ENCODE data around the gene EYA4. TPM values are rescaled to one million over a fixed set of nuclear protein-coding genes. Genes with fewer than 3 reads are reported as not detected.

Gene EYA4
- total and polyA plus RNA-seq, 3 experiments from 2014 or later = not detected

GRCh38 chr6:133262804-133263203, 21.6 kb downstream of the EYA4 start:
- Histone ChIP-seq H3K4me1 (ENCODE audit: insufficient read depth, low read length) (no peaks in the 10 kb centered on the region), H3K36me3 (ENCODE audit: insufficient read depth, low read length) (no peaks in the 10 kb centered on the region), H3K27ac (ENCODE audit: low read depth, low read length) (no peak overlapping the region), H3K9me3 (ENCODE audit: low read length) (no peaks in the 10 kb centered on the region), H3K4me3 (ENCODE audit: low read length) (no peak overlapping the region), H3K27me3 (ENCODE audit: insufficient read depth, low read length, poor library complexity, severe bottlenecking) (no peaks in the 10 kb centered on the region)
- Mint-ChIP-seq H3K4me1 (no peaks in the 10 kb centered on the region), H3K27me3 (peaks cover 0 to 1% of the 10 kb centered on the region in 2 donors), H3K27ac (no peak overlapping the region), H3K4me3 (no peak overlapping the region), H3K36me3 (no peaks in the 10 kb centered on the region), H3K9me3 (peaks cover 0 to 4% (median 0%) of the 10 kb centered on the region in 5 donors)
- POLR2A ChIA-PET = no interaction called here
- DNase-seq = no peak
- CTCF ChIA-PET = no interaction called here

DNA sequence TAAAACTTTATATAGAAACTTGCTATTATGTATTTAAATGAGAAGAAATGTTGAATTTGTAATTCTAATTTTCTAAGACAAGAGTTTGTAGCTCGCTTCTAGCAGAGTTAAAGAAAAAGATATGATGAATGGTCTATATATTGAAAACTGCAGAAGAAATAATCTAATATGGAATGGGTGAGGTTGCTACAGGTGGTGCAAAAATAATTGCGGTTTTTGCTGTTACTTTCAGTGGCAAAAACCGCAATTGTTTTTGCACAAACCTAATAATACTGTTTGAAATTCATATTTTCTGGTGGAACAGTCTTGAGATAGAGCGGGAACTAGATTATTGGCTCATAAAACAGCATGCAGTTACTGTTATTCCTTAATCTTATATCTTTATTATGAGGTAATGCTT, 23.9 kb downstream of the EYA4 start:
- H3K9me3 Mint-ChIP-seq = peaks cover 0 to 4% (median 0%) of the 10 kb centered on the region in 5 donors
- no peak overlapping the region for H3K27ac Mint-ChIP-seq
- H3K27ac ChIP-seq (ENCODE audit: low read depth, low read length) = no peak overlapping the region
- H3K4me1 Mint-ChIP-seq = no peaks in the 10 kb centered on the region
- H3K4me3 Mint-ChIP-seq = no peak overlapping the region
- H3K4me3 ChIP-seq (ENCODE audit: low read length) = no peak overlapping the region
- no peaks in the 10 kb centered on the region for H3K9me3 ChIP-seq (ENCODE audit: low read length)
- ChIA-PET CTCF (no interaction called here), POLR2A (no interaction called here)
- H3K27me3 Mint-ChIP-seq = peaks cover 0 to 1% of the 10 kb centered on the region in 2 donors
- H3K36me3 Mint-ChIP-seq = no peaks in the 10 kb centered on the region
- no peak for DNase-seq
- no peaks in the 10 kb centered on the region for H3K27me3 ChIP-seq (ENCODE audit: insufficient read depth, low read length, poor library complexity, severe bottlenecking)
- H3K36me3 ChIP-seq (ENCODE audit: insufficient read depth, low read length) = no peaks in the 10 kb centered on the region
- no peaks in the 10 kb centered on the region for H3K4me1 ChIP-seq (ENCODE audit: insufficient read depth, low read length)

DNA sequence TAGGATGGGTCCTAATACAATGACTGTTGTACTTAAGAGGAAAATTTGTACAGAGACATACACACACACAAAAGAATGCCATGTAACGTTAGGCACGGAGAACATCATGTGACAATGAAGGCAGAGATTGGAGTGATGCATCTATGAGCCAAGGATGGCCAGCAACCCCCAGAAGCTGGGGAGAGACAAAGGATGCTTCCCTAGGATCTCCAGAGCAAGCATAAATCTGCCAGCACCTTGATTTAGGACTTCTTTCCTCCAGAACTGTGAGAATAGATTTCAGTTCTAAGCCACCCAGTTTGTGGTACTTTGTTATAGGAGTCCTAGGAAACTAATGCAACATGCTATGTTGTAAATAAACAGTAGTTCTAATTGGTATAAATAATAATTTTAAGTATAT, 25.0 kb downstream of the EYA4 start:
- Mint-ChIP-seq H3K27me3 (peaks cover 0 to 1% of the 10 kb centered on the region in 2 donors), H3K4me3 (no peak overlapping the region), H3K9me3 (peaks cover 0 to 4% (median 0%) of the 10 kb centered on the region in 5 donors), H3K4me1 (no peaks in the 10 kb centered on the region), H3K27ac (no peak overlapping the region), H3K36me3 (no peaks in the 10 kb centered on the region)
- no peak overlapping the region for H3K27ac ChIP-seq (ENCODE audit: low read depth, low read length)
- H3K36me3 ChIP-seq (ENCODE audit: insufficient read depth, low read length) = no peaks in the 10 kb centered on the region
- no peak overlapping the region for H3K4me3 ChIP-seq (ENCODE audit: low read length)
- POLR2A ChIA-PET = no interaction called here
- H3K27me3 ChIP-seq (ENCODE audit: insufficient read depth, low read length, poor library complexity, severe bottlenecking) = no peaks in the 10 kb centered on the region
- CTCF ChIA-PET = no interaction called here
- H3K4me1 ChIP-seq (ENCODE audit: insufficient read depth, low read length) = no peaks in the 10 kb centered on the region
- no peak for DNase-seq
- no peaks in the 10 kb centered on the region for H3K9me3 ChIP-seq (ENCODE audit: low read length)

GRCh38 chr6:133268621-133269020, 27.5 kb downstream of the EYA4 start:
- Histone ChIP-seq H3K27me3 (ENCODE audit: insufficient read depth, low read length, poor library complexity, severe bottlenecking) (no peaks in the 10 kb centered on the region), H3K36me3 (ENCODE audit: insufficient read depth, low read length) (no peaks in the 10 kb centered on the region), H3K9me3 (ENCODE audit: low read length) (no peaks in the 10 kb centered on the region), H3K4me1 (ENCODE audit: insufficient read depth, low read length) (no peaks in the 10 kb centered on the region), H3K27ac (ENCODE audit: low read depth, low read length) (no peak overlapping the region), H3K4me3 (ENCODE audit: low read length) (no peak overlapping the region)
- ChIA-PET POLR2A (no interaction called here), CTCF (no interaction called here)
- peaks cover 0 to 1% of the 10 kb centered on the region in 2 donors for H3K27me3 Mint-ChIP-seq
- no peak overlapping the region for H3K27ac Mint-ChIP-seq
- H3K4me3 Mint-ChIP-seq = no peak overlapping the region
- peaks cover 0 to 5% (median 0%) of the 10 kb centered on the region in 5 donors for H3K9me3 Mint-ChIP-seq
- H3K4me1 Mint-ChIP-seq = no peaks in the 10 kb centered on the region
- H3K36me3 Mint-ChIP-seq = no peaks in the 10 kb centered on the region
- DNase-seq = no peak

DNA sequence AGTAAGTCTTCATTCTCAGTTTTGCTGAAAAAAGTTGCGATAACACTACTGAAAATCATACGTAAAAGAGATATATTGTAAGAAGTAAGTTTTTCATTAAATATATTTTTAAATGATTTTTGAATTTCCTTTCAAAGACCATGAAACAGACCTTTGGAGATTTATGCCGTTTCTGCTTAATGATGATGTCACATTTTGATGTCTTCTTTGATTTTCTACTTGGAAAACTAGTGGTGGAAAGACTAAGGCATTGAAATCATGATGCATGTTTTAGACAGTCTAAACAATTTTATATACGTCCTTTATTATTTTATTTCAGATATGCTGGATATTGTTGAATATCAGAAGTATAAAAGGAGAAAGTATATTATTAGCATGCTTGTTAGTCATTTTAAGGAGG, 33.7 kb downstream of the EYA4 start:
- peaks cover 0 to 2% (median 0%) of the 10 kb centered on the region in 5 donors for H3K9me3 Mint-ChIP-seq
- no peaks in the 10 kb centered on the region for H3K4me1 Mint-ChIP-seq
- CTCF ChIA-PET = no interaction called here
- POLR2A ChIA-PET = no interaction called here
- H3K36me3 Mint-ChIP-seq = no peaks in the 10 kb centered on the region
- H3K4me3 Mint-ChIP-seq = no peak overlapping the region
- H3K36me3 ChIP-seq (ENCODE audit: insufficient read depth, low read length) = no peaks in the 10 kb centered on the region
- H3K9me3 ChIP-seq (ENCODE audit: low read length) = no peaks in the 10 kb centered on the region
- no peak for DNase-seq
- no peak overlapping the region for H3K4me3 ChIP-seq (ENCODE audit: low read length)
- H3K4me1 ChIP-seq (ENCODE audit: insufficient read depth, low read length) = no peaks in the 10 kb centered on the region
- H3K27me3 Mint-ChIP-seq = no peaks in the 10 kb centered on the region
- H3K27me3 ChIP-seq (ENCODE audit: insufficient read depth, low read length, poor library complexity, severe bottlenecking) = no peaks in the 10 kb centered on the region
- no peak overlapping the region for H3K27ac ChIP-seq (ENCODE audit: low read depth, low read length)
- H3K27ac Mint-ChIP-seq = no peak overlapping the region

DNA sequence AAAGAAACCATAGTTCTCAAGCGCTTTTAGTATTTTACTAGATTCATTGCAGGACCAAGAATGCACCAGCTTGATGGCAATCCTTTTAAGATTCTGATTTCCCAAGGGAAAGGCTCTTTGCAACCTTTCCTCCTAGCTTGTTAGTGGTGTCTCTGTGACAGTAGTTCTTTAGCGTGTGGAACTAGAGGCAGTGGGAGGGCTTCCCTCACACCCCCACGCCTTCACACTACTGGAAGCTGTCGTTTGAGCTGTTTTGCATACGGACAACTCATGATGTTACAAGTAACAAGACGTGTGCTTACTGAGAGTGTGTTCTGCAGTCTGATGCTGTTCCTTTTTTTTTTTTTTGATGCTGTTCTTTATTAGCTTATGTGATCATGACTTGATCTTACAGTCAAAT, 34.1 kb downstream of the EYA4 start:
- no peak for DNase-seq
- CTCF ChIA-PET = no interaction called here
- no peak overlapping the region for H3K27ac Mint-ChIP-seq
- Histone ChIP-seq H3K9me3 (ENCODE audit: low read length) (no peaks in the 10 kb centered on the region), H3K36me3 (ENCODE audit: insufficient read depth, low read length) (no peaks in the 10 kb centered on the region), H3K4me1 (ENCODE audit: insufficient read depth, low read length) (no peaks in the 10 kb centered on the region), H3K4me3 (ENCODE audit: low read length) (no peak overlapping the region), H3K27ac (ENCODE audit: low read depth, low read length) (no peak overlapping the region), H3K27me3 (ENCODE audit: insufficient read depth, low read length, poor library complexity, severe bottlenecking) (no peaks in the 10 kb centered on the region)
- POLR2A ChIA-PET = no interaction called here
- H3K9me3 Mint-ChIP-seq = peaks cover 0 to 2% (median 0%) of the 10 kb centered on the region in 5 donors
- H3K36me3 Mint-ChIP-seq = no peaks in the 10 kb centered on the region
- H3K4me3 Mint-ChIP-seq = no peak overlapping the region
- no peaks in the 10 kb centered on the region for H3K27me3 Mint-ChIP-seq
- H3K4me1 Mint-ChIP-seq = no peaks in the 10 kb centered on the region

GRCh38 chr6:133277228-133277899, 36.2 kb downstream of the EYA4 start:
- H3K4me3 Mint-ChIP-seq = no peak overlapping the region
- Histone ChIP-seq H3K27me3 (ENCODE audit: insufficient read depth, low read length, poor library complexity, severe bottlenecking) (no peaks in the 10 kb centered on the region), H3K4me1 (ENCODE audit: insufficient read depth, low read length) (no peaks in the 10 kb centered on the region), H3K9me3 (ENCODE audit: low read length) (no peaks in the 10 kb centered on the region), H3K27ac (ENCODE audit: low read depth, low read length) (no peak overlapping the region), H3K36me3 (ENCODE audit: insufficient read depth, low read length) (no peaks in the 10 kb centered on the region), H3K4me3 (ENCODE audit: low read length) (no peak overlapping the region)
- ChIA-PET POLR2A (no interaction called here), CTCF (no interaction called here)
- H3K9me3 Mint-ChIP-seq = peaks cover 0 to 2% (median 0%) of the 10 kb centered on the region in 5 donors
- no peaks in the 10 kb centered on the region for H3K36me3 Mint-ChIP-seq
- no peaks in the 10 kb centered on the region for H3K27me3 Mint-ChIP-seq
- no peak for DNase-seq
- no peak overlapping the region for H3K27ac Mint-ChIP-seq
- no peaks in the 10 kb centered on the region for H3K4me1 Mint-ChIP-seq

- no peak for DNase-seq
- Mint-ChIP-seq H3K27ac (no peak overlapping the region), H3K36me3 (no peaks in the 10 kb centered on the region), H3K9me3 (peaks cover 0 to 2% (median 0%) of the 10 kb centered on the region in 5 donors), H3K4me1 (no peaks in the 10 kb centered on the region), H3K4me3 (no peak overlapping the region), H3K27me3 (no peaks in the 10 kb centered on the region)
- Histone ChIP-seq H3K9me3 (ENCODE audit: low read length) (no peaks in the 10 kb centered on the region), H3K4me3 (ENCODE audit: low read length) (no peak overlapping the region), H3K36me3 (ENCODE audit: insufficient read depth, low read length) (no peaks in the 10 kb centered on the region), H3K27me3 (ENCODE audit: insufficient read depth, low read length, poor library complexity, severe bottlenecking) (no peaks in the 10 kb centered on the region), H3K4me1 (ENCODE audit: insufficient read depth, low read length) (no peaks in the 10 kb centered on the region), H3K27ac (ENCODE audit: low read depth, low read length) (no peak overlapping the region)
- ChIA-PET CTCF (no interaction called here), POLR2A (no interaction called here)
Observed at GRCh38 chr6:133277900-133278545, 36.9 kb downstream of the EYA4 start.
